ENCODE results near the gene LTBP2. TPM values are rescaled to one million over a fixed set of nuclear protein-coding genes. Genes with fewer than 3 reads are reported as not detected.

Gene LTBP2
- total RNA-seq, 1 experiment from 2014 or later: 124 TPM

DNA sequence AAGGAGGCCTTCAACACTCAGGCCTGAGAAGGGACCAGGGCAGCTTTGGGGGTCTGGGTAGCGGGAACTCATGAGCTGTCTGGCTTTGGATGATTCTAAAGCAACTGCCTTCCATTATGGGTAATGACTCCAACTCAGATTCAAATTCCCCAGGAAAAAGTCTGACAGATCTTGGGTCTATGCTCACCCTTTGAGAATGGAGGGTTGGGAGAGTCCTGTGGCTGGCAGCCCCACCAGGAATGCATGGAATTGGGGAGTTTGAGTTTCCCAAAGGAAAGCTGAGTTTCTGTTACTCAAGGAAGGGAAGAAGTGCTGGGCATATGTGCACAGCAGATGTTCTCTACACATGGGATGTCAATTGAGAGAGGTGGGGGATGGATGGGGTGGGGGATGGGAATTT lies 22.4 kb upstream of the LTBP2 start:
- no TSS peak for BruUV-seq (replicated peaks)
- no peak overlapping the region for H2AFZ ChIP-seq
- H3K27me3 ChIP-seq (ENCODE audit: insufficient read depth, low read depth): no peaks in the 10 kb centered on the region
- no peak for DNase-seq
- H3K4me3 ChIP-seq: no peak overlapping the region
- no peak overlapping the region for H3K4me2 ChIP-seq
- no peaks in the 10 kb centered on the region for H3K9me2 ChIP-seq (ENCODE audit: insufficient read depth)
- POLR2A ChIA-PET (ENCODE audit: unreplicated experiment): interaction anchor here (0.5 to 0.7 kb wide), 2 partner anchors 15 to 62 kb away, joined by 4 to 18 read pairs; no protein-coding TSS in a partner anchor
- no peaks in the 10 kb centered on the region for H3K36me3 ChIP-seq (ENCODE audit: low read depth)
- peaks cover 5% of the 10 kb centered on the region for H3F3A ChIP-seq (ENCODE audit: insufficient read depth, low read depth)
- CTCF ChIA-PET: no interaction called here
- no peaks in the 10 kb centered on the region for H4K20me1 ChIP-seq (ENCODE audit: insufficient read depth)
- intact Hi-C loops (cut with micrococcal nuclease; ENCODE audit: unreplicated experiment): no loop called here
- TF ChIP-seq CTCF (conservative IDR thresholded peaks at IDR 0.05) (no peak), EZH2 (IDR thresholded peaks at IDR 0.05; ENCODE audit: low read depth) (no peak)
- H3K27ac ChIP-seq: no peak overlapping the region
- H3K79me2 ChIP-seq (ENCODE audit: low read depth): no peaks in the 10 kb centered on the region
- peaks cover 9% of the 10 kb centered on the region for H3K4me1 ChIP-seq (replicated peaks; ENCODE audit: insufficient read depth)
- H3K9me3 ChIP-seq (ENCODE audit: insufficient read depth, low read depth): no peaks in the 10 kb centered on the region

GRCh38 chr14:74630881-74631690 lies 19.0 kb upstream of the LTBP2 start:
- H3K79me2 ChIP-seq (ENCODE audit: low read depth): no peaks in the 10 kb centered on the region
- H4K20me1 ChIP-seq (ENCODE audit: insufficient read depth): no peaks in the 10 kb centered on the region
- ChIA-PET CTCF (no interaction called here), POLR2A (ENCODE audit: unreplicated experiment) (interaction anchor here (0.7 kb wide), 1 partner anchor 412 kb away, joined by 5 read pairs; no protein-coding TSS in a partner anchor)
- no peaks in the 10 kb centered on the region for H3K36me3 ChIP-seq (ENCODE audit: low read depth)
- H3K4me2 ChIP-seq: no peak overlapping the region
- no peaks in the 10 kb centered on the region for H3K9me3 ChIP-seq (ENCODE audit: insufficient read depth, low read depth)
- no peak overlapping the region for H3K4me3 ChIP-seq
- H2AFZ ChIP-seq: no peak overlapping the region
- H3K27ac ChIP-seq: no peak overlapping the region
- H3F3A ChIP-seq (ENCODE audit: insufficient read depth, low read depth): peaks cover 7% of the 10 kb centered on the region
- TF ChIP-seq EZH2 (IDR thresholded peaks at IDR 0.05; ENCODE audit: low read depth) (no peak), CTCF (conservative IDR thresholded peaks at IDR 0.05) (no peak)
- BruUV-seq (replicated peaks): no TSS peak
- DNase-seq: no peak
- peaks cover 8% of the 10 kb centered on the region for H3K4me1 ChIP-seq (replicated peaks; ENCODE audit: insufficient read depth)
- no peaks in the 10 kb centered on the region for H3K9me2 ChIP-seq (ENCODE audit: insufficient read depth)
- H3K27me3 ChIP-seq (ENCODE audit: insufficient read depth, low read depth): no peaks in the 10 kb centered on the region
- intact Hi-C loops (cut with micrococcal nuclease; ENCODE audit: unreplicated experiment): no loop called here

DNA sequence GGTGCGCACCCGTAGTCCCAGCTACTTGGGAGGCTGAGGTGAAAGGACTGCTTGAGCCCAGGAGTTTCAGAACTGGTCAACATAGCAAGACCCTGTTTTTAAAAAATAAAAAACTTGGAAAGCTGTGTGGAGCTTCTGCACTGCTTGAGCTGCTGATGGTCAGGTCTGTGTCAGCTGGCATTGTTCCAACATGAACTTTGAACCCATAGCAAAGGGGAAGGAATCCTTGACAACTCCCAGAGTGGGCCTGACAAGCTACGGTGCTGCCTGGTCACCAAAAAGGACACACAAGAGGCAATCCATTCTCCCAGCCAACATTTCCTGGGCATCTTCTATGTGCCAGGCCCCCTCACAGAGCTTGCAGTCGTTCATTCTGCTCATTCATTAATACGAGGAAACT lies 16.4 kb upstream of the LTBP2 start:
- no peaks in the 10 kb centered on the region for H3K79me2 ChIP-seq (ENCODE audit: low read depth)
- no peak overlapping the region for H3K27ac ChIP-seq
- H3K36me3 ChIP-seq (ENCODE audit: low read depth): no peaks in the 10 kb centered on the region
- no peak overlapping the region for H3K4me2 ChIP-seq
- no TSS peak for BruUV-seq (replicated peaks)
- H3K9me3 ChIP-seq (ENCODE audit: insufficient read depth, low read depth): no peaks in the 10 kb centered on the region
- no peak overlapping the region for H2AFZ ChIP-seq
- H3K9me2 ChIP-seq (ENCODE audit: insufficient read depth): no peaks in the 10 kb centered on the region
- POLR2A ChIA-PET (ENCODE audit: unreplicated experiment): interaction anchor here (0.6 kb wide), 3 partner anchors 11 to 138 kb away, joined by 5 to 22 read pairs (median 6); no protein-coding TSS in a partner anchor
- CTCF ChIA-PET: no interaction called here
- no peak for TF ChIP-seq EZH2 (IDR thresholded peaks at IDR 0.05; ENCODE audit: low read depth)
- no peak for TF ChIP-seq CTCF (conservative IDR thresholded peaks at IDR 0.05)
- DNase-seq: no peak
- no peaks in the 10 kb centered on the region for H4K20me1 ChIP-seq (ENCODE audit: insufficient read depth)
- H3F3A ChIP-seq (ENCODE audit: insufficient read depth, low read depth): peaks cover 7% of the 10 kb centered on the region
- intact Hi-C loops (cut with micrococcal nuclease; ENCODE audit: unreplicated experiment): no loop called here
- 0 out of 2 replicates have a peak, but pooled peaks cover 4% of the 10 kb centered on the region for H3K4me1 ChIP-seq (replicated peaks; ENCODE audit: insufficient read depth)
- no peaks in the 10 kb centered on the region for H3K27me3 ChIP-seq (ENCODE audit: insufficient read depth, low read depth)
- no peak overlapping the region for H3K4me3 ChIP-seq

All from PC-9 (cell line).